ENCODE data around the gene PDE4C. TPM values are rescaled to one million over a fixed set of nuclear protein-coding genes. Genes with fewer than 3 reads are reported as not detected.
A peak's percentile ranks its signal among the peaks of the same experiment; 100 is the strongest.

Gene PDE4C
- total RNA-seq, 3 donors from 2014 or later, result 2.5 to 7.7 (median 6.2) TPM

DNA sequence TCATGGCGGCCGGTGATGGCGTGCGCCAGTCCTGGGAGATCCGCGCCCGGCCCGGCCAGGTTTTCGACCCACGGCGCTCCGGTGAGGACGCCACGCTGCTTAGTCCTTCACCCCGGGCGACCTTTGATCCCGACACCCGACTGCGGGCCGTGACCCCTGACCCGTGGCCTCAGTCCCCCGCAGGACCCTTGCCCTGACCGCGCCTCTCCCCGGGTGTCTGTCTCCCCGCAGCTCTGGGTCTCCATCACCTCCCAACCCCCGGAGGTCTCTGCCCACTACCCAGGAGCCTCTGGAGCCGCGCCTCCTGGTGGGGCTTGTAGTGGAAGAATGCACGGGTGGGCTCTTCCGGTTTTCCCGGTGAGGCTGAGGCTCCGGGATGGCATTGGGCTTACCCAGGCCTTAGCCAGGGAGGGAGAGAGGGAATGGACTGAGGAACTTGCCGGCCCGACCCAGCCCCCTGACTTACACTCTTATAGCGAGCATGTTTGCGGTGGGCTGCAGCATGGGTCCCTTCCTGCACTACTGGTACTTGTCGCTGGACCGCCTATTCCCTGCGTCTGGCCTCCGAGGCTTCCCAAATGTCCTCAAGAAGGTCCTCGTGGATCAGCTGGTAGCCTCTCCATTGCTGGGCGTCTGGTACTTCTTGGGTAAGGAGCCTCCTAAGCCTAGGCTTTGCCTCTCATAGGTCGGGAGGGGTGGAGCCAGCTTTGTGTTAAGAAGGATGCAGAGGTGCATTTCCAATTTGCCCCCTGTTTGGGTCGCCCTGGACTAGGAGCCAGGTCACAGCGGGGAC is 32.7 kb downstream of the PDE4C start:
- ATAC-seq (peak; percentile 6), DNase-seq (peak in 1 of 3 donors; percentile 38)
- TF ChIP-seq, protein P1, sequence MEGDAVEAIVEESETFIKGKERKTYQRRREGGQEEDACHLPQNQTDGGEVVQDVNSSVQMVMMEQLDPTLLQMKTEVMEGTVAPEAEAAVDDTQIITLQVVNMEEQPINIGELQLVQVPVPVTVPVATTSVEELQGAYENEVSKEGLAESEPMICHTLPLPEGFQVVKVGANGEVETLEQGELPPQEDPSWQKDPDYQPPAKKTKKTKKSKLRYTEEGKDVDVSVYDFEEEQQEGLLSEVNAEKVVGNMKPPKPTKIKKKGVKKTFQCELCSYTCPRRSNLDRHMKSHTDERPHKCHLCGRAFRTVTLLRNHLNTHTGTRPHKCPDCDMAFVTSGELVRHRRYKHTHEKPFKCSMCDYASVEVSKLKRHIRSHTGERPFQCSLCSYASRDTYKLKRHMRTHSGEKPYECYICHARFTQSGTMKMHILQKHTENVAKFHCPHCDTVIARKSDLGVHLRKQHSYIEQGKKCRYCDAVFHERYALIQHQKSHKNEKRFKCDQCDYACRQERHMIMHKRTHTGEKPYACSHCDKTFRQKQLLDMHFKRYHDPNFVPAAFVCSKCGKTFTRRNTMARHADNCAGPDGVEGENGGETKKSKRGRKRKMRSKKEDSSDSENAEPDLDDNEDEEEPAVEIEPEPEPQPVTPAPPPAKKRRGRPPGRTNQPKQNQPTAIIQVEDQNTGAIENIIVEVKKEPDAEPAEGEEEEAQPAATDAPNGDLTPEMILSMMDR (IDR thresholded peaks at IDR 0.05), result no peak
- intact Hi-C loops (cut with DNase I, micrococcal nuclease), result loop anchor here in 1 of 2 donors (1.0 kb wide), 1 partner anchor 11 kb away; the partner anchor contains the start of gene RAB3A
- no peaks in the 10 kb centered on the region for H3K36me3 ChIP-seq (ENCODE audit: low read depth)
- H3K4me3 ChIP-seq, result peak overlapping the region; percentile 67
- H3K4me1 ChIP-seq (ENCODE audit: low read depth), result peaks cover 20% of the 10 kb centered on the region
- no peaks in the 10 kb centered on the region for H3K9me3 ChIP-seq

DNA sequence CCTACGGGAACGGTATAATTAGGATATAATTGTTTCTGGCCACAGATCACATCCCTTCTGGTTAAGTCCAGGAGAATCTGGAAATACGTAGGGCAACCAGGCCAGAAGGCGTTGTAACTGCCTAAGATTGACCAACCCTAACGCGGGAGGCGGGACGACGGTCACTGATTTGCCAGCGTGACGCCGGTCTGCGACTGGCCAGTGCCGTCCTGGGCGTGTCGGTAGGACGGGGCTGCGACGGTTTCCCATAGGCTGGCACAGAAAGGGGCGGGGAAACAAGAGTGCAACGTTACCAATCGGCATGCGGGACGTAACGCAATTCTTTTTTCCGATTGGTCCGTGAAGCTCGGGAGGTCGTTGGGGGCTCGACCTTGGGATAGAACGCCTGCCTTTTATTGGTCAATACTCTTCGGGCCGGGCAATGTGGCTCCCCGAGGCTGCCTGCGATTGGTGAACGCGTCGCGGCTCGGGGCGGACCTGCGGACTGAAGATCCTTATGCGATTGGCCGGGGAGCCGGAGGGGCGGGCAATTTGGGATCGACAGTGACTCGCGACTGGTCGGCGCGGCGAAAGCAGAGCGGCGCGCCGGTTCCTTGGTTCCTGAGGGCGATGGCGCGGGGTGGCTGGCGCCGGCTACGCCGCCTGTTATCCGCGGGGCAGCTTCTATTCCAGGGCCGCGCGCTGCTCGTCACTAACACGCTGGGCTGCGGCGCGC is 33.4 kb downstream of the PDE4C start, which contains the start of gene MPV17L2:
Gene MPV17L2 (plus strand): TSS at position 546 of the 715 bp plus-strand sequence. CDS start 64 bp downstream, at position 610.
- Histone ChIP-seq H3K4me1 (ENCODE audit: low read depth) (peaks cover 20% of the 10 kb centered on the region), H3K4me3 (peak within 1 kb of the TSS; percentile 67), H3K9me3 (no peaks in the 10 kb centered on the region), H3K36me3 (ENCODE audit: low read depth) (no peaks in the 10 kb centered on the region)
- ATAC-seq (peak; percentile 93), DNase-seq (peak; percentile 98 to 100 (median 99))
- intact Hi-C loops (cut with DNase I, micrococcal nuclease), result loop anchor here in 1 of 2 donors (1.0 kb wide), 1 partner anchor 11 kb away; the partner anchor contains the start of gene RAB3A
- TF ChIP-seq, protein P1 (IDR thresholded peaks at IDR 0.05), result no peak

DNA sequence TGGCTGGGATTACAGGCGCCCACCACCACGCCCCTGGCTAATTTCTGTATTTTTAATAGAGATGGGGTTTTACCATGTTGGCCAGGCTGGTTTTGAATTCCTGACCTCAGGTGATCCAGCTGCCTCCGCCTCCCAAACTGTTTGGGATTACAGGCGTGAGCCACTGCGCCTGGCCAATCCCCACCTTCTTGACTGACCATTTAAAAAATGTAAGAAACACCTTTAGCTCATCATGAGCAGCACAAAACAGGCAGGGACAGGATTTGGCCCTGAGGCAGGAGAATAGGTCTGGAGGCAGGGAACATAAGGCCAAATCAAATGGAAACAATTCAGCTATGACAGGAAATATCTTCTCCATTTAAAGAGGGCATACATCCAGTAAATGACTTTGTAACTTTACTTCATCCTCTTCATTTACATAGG is 34.6 kb downstream of the PDE4C start:
- intact Hi-C loops (cut with DNase I, micrococcal nuclease), result no loop called here
- H3K9me3 ChIP-seq, result no peaks in the 10 kb centered on the region
- peaks cover 20% of the 10 kb centered on the region for H3K4me1 ChIP-seq (ENCODE audit: low read depth)
- TF ChIP-seq, protein P1 (IDR thresholded peaks at IDR 0.05), result no peak
- H3K36me3 ChIP-seq (ENCODE audit: low read depth), result no peaks in the 10 kb centered on the region
- ATAC-seq (no peak), DNase-seq (peak in 1 of 3 donors; percentile 48)
- no peak overlapping the region for H3K4me3 ChIP-seq

DNA sequence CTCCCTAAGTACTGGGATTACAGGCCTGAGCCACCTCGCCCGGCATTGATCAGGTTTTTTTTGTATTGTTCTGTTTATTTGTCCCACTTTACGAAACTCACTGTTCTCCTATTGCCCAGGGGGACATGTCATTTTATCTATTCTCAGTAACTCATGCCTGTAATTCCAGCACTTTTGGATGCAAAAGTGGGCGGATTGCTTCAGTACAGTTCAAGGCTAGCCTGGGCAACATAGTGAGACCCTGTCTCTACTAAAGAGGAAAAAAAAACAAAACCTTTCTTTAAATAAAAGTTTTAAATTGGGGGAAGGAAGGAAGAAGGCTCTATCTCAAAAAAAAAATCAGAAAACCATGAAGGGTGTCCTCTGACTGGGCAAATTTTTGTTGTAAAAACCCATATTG is 36.0 kb downstream of the PDE4C start:
- ATAC-seq (no peak), DNase-seq (no peak)
- TF ChIP-seq, protein P1 (IDR thresholded peaks at IDR 0.05), result no peak
- Histone ChIP-seq H3K36me3 (ENCODE audit: low read depth) (no peaks in the 10 kb centered on the region), H3K4me1 (ENCODE audit: low read depth) (peaks cover 20% of the 10 kb centered on the region), H3K9me3 (no peaks in the 10 kb centered on the region), H3K4me3 (no peak overlapping the region)
- intact Hi-C loops (cut with DNase I, micrococcal nuclease), result no loop called here

DNA sequence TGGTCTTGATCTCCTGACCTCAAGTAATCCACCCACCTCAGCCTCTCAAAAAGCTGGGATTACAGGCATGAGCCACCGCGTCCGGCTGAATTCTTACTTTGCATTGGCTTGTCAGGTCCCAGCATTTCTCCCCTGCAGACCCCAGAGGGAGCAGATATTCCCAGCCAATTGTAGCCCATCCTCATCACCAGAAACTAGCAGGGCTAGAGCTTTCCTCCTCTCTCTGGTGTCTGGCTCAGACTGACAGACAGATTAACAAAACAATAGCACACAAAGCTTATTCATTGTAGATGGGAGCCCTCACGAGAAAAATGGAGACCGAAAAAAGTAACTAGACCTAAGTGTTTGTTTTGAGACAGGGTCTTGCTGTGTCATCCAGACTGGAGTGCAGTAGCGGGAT is 40.7 kb downstream of the PDE4C start:
- Histone ChIP-seq H3K9me3 (no peaks in the 10 kb centered on the region), H3K4me1 (ENCODE audit: low read depth) (peaks cover 6% of the 10 kb centered on the region), H3K4me3 (no peak overlapping the region), H3K36me3 (ENCODE audit: low read depth) (no peaks in the 10 kb centered on the region)
- ATAC-seq (no peak), DNase-seq (no peak)
- intact Hi-C loops (cut with DNase I, micrococcal nuclease), result no loop called here
- TF ChIP-seq, protein P1 (IDR thresholded peaks at IDR 0.05), result no peak
